ENCODE results near the gene MRPS2.
"Not testable (repeated sequence)": the region's sequence is repeated elsewhere in the genome, so short reads cannot be mapped to it uniquely, and the experiment has no call there.

The MRPS2 gene

DNA sequence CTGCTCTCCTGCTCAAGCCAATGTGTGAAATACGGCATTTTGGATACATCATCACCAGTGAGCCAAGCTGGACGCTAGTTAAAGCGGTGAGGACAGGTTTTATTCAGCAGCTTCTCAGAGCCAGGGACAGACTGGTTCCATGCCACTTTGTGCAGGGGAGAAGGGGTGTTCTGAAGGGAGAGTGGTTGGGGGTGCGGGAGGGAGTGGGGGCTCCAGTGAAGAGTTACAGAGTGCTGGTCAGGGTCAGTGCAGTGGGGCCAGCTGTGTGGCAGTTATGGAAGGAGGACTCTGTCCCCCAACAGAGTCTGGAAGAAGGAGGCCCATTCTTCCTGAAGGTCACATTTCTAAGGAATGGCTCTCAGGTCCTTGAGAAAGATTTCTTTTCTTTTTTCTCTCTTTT lies 34.3 kb downstream of the MRPS2 start:
- not testable (repeated sequence) for DNase-seq

DNA sequence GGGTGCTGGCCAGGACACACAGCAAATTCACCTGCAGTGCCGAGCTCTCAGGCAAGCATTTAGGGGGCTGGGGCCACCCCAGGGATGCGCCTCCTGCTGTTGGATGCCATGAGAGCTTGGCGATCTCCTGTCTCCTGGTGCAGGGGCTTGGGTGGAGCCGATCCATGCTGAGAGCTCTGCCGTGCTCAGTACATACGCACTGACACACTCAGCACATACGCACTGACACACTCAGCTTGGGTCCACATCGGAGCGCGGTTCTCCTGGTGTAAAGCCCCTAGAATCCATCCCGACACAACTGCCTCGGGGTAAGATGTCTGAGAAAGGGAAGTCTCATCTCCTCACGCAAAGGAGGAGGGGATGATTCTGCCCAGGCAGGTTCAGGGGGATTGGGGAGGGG lies 35.1 kb downstream of the MRPS2 start:
- not testable (repeated sequence) for DNase-seq

DNA sequence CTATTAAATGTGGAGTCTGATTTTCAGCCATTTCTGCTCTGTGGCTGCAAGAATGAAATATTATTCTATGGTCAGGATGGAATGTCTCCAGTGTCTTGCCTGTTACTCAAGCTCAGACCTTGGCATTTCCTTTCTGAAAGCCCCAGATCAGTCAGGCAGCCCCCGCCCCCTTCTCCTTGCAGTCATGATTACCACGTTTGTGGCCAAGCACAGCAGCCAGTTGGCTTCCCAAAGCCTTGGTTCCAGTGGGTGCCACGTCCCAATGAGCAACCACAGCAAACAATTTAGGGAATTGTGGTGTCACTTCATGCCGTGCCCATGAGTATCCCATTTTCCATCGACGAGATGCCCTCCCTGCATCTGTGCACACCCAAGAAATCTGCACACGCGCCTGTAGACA lies 35.7 kb downstream of the MRPS2 start:
- DNase-seq: no peak

DNA sequence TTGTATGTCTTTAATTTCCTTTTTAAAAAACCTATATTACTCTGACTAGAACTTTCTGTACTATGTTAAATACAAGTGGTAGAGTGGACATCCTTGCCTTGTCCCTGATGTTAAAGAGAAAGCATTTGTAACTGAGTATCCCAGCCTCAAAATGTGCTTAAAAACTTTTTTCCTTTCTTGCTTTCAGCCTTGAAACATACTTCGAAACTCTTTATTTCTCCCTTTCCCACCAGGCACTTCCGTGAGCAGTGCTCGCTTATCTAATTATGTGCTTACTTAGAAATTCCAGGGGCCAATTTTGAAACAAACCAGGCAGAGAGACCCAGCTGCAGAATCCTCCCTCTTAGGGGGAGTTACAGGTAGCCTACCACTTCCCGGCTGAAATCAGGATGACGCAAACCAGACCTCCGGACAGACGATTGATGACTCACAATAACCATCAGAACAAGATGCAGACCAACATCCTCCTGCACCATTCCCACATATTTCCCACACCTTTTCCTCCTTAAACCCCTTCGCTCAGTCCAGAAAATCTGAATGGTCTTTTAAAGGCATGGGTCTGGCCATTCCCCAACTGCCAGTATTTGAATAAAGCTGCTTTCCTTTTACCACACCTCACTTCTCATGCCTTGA lies 42.9 kb downstream of the MRPS2 start:
- DNase-seq: not testable (repeated sequence)

DNA sequence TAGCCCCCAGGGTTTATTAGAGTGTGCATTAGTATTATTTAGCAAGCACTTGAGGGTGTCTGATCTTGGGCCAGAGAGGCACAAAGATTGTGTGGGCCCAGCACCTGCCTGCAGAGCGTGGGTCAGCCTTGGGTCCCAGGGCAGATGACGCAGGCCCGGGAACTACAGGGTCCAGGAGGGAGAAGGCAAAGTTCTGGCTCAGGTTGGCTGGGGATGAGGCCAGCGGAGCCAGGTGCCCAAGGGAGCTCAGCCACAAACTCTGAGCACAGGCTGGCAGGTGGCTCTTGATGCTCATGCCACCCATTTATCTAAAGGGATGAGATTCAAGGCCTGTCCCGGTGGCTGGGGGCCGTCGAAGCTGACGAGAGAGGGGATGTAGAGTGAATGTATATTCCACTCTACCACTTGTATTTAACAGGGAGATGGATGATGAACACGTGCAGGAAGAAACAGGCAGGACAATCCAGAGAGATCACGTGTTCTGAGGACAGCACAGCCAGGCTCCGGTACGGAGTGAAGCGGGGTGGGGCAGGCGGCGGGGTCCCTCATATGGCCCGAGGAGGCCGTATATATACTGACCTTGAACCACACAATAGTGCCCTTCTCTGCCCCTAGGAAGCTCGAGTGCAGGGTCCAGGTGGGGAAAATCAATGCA lies 44.6 kb downstream of the MRPS2 start:
- no peak for DNase-seq

DNA sequence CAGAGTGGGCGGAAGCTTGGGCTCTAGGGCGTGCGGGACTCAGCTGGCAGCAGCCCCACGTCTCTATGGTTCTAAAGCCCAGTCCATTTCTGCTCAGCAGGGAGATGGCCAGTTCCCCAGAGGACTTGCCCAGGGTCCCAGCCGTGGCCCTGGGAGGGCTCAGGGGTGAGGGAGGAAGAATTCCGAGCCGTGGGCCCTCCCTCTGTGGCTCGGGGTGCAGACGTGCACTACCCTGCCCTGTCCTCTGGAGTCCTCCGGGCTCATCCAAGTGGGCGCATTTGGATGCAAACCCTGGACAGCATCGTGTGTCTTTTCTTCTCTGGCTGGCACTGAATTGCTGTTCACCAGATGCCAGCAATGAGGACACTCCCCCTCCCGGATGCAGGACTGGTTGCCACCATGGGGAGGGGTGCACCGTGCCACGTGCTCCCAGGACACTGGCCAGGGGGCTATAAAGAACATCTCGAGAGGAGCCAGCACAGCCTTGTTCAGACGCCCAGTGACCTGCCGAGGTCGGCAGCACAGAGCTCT lies 45.2 kb downstream of the MRPS2 start, which contains the start of gene OBP2A:
Gene OBP2A, plus strand, starts transcription at position 481 of the 531 bp plus-strand sequence. CDS start 55 bp downstream, outside the sequence.
- not testable (repeated sequence) for DNase-seq

DNA sequence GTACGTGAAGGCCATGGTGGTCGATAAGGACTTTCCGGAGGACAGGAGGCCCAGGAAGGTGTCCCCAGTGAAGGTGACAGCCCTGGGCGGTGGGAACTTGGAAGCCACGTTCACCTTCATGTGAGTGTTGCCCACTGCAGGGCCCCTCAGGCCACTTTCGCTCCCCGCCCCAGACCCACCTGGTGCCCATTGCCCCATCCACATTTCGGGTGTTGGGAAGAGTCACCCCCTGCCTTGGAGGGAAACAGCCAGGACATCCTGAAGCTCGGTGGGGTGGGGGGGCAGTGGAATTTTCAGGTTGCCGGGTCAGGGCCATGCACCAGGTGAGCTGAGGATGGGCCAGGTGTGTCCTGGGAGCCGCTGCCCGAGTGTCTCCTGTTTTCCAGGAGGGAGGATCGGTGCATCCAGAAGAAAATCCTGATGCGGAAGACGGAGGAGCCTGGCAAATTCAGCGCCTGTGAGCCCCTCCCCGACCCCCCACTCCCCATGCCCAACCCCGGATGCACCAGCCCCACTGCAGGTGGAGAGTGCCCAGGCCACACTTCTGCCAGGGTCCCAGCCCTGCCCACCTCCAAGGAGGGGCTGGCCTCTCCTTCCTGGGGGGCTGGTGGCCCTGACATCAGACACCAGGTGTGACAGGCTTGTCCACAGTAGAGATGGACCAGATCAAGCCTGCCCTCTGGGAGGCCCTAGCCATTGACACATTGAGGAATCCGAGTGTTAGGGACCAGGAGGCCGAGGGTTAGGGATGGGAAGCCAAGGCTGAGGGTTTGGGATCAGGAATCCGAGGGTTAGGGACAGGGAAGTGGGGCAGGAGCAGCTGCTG lies 46.5 kb downstream of the MRPS2 start:
- DNase-seq: not testable (repeated sequence)

DNA sequence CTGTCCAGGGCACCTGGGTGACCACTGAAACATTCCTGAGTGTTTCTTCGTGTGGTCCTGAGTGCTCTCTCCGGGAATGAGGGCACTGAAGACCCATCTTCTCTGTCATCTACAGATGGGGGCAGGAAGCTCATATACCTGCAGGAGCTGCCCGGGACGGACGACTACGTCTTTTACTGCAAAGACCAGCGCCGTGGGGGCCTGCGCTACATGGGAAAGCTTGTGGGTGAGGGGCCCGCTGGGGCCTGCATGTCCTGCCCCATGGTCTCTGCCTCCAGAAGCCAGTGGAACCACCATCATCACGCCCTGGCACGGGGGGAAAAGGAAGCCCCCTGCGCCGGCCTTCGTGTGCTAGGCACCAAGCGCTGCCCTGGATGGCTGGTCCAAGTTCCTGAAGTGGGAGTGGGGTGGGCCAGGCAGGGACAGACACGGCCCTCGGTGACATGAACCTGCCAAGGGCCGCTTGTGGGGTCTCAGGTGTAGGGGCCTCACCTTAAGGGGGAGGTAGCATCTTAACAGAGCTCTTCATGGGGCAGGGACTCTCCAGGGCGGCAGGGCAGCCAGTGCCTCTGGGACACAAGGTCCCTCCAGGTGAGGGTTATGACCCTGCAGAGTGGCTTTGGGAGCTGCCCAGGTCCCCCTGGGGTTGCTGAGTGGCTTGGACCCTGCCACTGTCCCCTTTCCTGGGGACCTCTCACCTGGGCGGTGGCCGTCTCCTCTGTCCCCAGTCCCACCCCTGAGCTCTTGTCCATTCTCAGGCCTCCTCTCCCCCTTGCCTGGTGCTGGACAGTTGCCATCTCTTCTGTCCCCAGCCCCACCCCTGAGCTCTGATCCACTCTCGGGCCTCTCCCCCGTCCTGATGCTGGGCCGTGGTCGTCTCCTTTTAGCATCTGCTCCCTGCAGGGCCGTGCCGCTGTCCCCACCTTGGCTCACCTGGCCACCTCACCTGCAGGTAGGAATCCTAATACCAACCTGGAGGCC lies 47.6 kb downstream of the MRPS2 start:
- DNase-seq: no peak

DNA sequence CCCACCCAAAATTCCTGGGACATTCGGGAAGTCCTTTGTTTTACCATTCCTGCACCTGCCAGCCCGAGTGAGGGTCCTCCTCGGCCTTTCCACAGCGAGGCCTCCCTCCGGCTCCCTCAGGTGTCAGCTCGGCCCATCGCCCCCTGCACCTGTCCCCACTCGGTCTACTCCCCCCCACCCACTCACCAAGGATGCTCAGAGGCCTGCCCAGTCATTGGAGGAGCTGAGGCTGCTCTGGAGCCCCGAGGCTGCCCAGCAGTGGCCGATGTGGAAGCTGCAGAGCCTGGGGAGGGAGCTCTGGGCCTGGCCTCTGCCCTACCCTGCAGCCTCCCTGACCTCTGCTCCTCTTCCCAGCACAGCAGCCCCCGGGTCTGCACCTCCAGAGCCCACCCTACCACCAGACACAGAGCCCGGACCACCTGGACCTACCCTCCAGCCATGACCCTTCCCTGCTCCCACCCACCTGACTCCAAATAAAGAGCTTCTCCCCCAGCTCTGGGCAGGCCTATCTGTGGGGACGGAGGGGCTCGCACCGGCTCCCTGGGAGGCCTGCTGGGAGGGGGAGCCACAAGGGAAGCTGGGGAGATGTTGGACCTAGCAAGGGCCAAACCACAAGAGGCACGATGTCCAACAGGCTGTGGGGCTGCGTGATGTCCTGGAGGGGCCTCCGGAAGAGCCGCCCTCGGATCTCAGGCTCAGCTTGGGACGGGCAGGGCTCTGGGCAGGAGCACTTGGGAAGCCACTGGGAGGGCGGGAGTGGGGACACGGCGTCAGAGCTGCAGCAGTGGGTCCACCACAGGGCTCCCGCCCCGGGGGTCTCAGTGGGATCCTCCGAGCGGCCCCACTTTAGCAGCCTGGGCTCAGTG lies 49.2 kb downstream of the MRPS2 start:
- not testable (repeated sequence) for DNase-seq

DNA sequence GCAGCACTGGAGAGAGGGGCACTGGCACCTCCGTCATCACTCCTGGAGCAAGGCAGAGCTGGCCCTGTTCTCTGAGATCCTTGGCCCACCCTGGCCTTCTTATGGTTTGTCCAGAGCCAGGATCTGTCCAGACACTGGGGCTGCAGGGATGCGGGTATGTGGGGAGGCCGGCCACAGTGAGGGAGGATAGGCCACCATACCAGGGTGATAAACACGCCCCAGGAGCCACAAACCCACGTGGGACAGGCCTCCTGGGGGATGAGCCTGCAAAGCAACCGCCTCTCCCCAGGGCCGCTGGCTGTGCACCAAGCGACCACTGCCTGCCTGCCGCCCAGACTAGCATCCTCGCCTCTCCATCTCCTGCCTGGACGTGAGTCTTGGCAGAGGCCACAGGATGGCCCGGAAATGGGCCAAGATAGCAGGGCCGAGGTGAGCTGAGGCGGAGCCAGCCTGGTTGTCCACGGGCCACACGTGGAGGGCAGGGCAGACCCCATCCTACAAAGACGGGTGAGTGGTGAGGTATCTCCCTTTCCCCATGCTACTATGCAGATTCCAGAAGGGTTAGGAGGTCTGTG lies 49.9 kb downstream of the MRPS2 start:
- no peak for DNase-seq

DNA sequence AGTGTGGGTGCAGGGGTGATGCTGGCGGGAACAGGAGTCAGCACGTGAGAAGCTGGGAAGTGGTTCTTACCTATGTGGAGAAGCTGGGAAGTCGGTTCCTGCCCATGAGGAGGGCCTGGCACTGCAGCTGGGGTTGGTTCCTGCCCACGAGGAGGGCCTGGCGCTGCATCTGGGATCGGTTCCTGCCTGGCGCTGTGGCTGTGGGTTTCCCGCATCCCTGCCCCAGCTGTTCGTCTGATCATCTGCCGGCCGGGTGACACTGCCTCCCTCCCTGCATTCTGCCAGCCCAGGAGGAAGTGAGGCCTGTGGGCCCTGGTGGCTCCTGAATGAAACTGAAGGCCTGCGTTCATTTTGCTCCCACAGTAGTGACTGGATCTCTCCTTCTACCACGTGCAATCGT lies 50.5 kb downstream of the MRPS2 start:
- DNase-seq: no peak

DNA sequence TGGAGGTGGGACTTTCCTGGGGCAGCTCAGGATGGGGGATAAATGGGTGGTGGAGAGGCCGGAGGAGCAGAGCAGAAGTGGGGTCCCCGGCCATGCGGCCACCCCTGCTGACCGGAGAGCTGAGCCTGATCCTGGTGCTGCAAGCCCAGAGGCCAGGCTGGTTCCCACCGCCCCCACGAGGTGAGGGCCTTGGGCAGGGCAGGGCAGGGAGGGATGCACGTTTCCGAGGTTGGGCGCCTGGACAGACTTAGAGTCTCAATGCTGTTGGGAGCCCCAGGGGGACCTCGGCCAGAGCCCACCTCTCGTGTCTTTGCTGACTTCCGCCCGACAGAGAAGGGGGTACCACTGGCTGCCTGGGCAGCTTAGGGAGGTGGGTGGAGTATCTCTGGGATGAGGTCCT lies 51.0 kb downstream of the MRPS2 start:
- DNase-seq: no peak

DNA sequence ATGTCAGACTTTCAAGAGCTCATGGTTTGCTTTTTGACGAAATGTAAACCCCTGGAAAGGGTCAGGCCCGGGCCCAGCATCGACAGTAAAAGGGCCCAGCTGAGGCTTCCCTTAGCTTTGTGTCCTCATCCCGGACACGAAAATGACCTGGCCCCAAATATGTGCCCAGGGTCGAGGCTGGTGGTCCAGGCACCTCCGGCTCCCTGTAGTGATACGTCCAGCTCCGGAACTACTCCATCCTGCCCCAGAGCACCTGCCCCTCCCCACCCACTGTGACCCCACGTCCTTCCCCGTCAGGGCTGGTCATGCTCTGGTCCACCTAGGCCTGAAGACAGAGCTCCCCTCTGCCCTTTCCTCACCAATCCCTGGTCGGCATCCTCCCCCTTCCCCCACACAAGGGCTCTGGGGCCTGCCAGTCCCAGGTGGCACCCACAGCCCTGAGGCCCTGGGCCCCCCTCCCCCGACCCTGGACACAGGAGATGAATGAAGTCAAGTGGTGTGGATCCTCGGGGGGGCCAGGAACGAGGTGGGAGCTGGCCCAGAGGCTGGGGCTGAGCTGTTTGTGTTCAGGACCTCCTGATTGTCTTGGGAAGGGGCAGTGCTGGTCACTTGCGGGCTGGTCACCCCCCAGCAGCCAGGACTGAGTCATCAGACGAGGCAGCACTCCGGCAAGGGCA lies 51.7 kb downstream of the MRPS2 start:
- no peak for DNase-seq

DNA sequence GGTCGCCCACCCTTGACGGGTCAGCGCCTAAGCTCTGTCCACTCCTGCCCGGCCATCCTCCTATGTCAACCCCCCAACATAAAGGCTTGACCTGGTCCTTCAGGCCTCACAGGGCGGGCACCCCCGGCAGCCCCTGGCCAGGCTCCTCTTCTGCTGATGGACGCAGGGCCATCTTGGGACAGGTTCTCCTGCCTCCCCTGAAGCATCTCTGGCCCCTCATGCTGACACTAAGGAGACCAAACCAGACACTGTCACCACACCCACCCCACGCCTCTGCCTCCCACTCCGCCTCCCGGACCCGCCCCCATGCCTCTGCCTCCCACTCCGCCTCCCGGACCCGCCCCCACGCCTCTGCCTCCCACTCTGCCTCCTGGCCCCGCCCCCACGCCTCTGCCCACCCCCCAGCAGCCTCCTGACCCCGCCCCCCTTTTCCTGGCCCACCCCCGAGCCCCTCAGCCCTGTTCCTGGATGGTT lies 52.3 kb downstream of the MRPS2 start:
- no peak for DNase-seq

All from T-helper 1 cell (primary cell).